Keratinocyte (primary cell): ENCODE results near the gene F13B. TPM values are rescaled to one million over a fixed set of nuclear protein-coding genes. Genes with fewer than 3 reads are reported as not detected.

ENCODE experiments used
- DNase-seq: peaks from one replicate; pipeline ENCODE4 v3.0.0-alpha.2; 2011; ENCODE audit warnings: low read depth, missing footprints, low spot score
- FAIRE-seq: peaks from 2 replicates; lab custom pipeline; 2011; peaks lifted over from hg19 to GRCh38; lab: Jason Lieb, UNC
- H2AFZ ChIP-seq: 2 replicates; pipeline ENCODE4 v1.6.0; 2012; ENCODE audit warnings: low read length, control low read depth, inconsistent platforms; ENCODE audit not compliant: control insufficient read depth
- H3K27ac ChIP-seq: 2 replicates; pipeline ENCODE4 v1.5.1; 2011; ENCODE audit warnings: low read length; ENCODE audit not compliant: control insufficient read depth, insufficient read depth
- H3K27me3 ChIP-seq: 3 replicates; pipeline ENCODE4 v1.6.0; 2011; ENCODE audit warnings: low read length; ENCODE audit not compliant: control insufficient read depth, insufficient read depth; ENCODE audit errors: extremely low read depth
- H3K36me3 ChIP-seq, 2 experiments: 2 replicates in 1 of 2; 3 replicates in 1 of 2; pipeline ENCODE4 v1.5.1; 2011; ENCODE audit warnings: low read length in 2 of 2, mild to moderate bottlenecking in 1 of 2; ENCODE audit not compliant: control insufficient read depth in 2 of 2, insufficient read depth in 2 of 2; ENCODE audit errors: extremely low read depth in 1 of 2
- H3K4me1 ChIP-seq: 3 replicates; pipeline ENCODE4 v1.5.1; 2011; ENCODE audit warnings: low read length; ENCODE audit not compliant: control insufficient read depth, insufficient read depth; ENCODE audit errors: extremely low read depth
- H3K4me2 ChIP-seq: 3 replicates; pipeline ENCODE4 v1.6.0; 2011; ENCODE audit warnings: low read depth, low read length; ENCODE audit not compliant: control insufficient read depth, insufficient read depth; ENCODE audit errors: extremely low read depth
- H3K4me3 ChIP-seq, 3 experiments: fragments of 200-600 bp in 1 of 3; sonication (generic) in 1 of 3; 2 replicates in 2 of 3; 3 replicates in 1 of 3; pipeline ENCODE4 v1.5.1; 2011 to 2016; ENCODE audit warnings: low read length in 3 of 3, mild to moderate bottlenecking in 3 of 3, control low read depth in 2 of 3, inconsistent platforms in 1 of 3, low read depth in 1 of 3, mixed read lengths in 1 of 3, mixed run types in 1 of 3, moderate library complexity in 1 of 3; ENCODE audit not compliant: control insufficient read depth in 2 of 3, insufficient read depth in 2 of 3; ENCODE audit errors: extremely low read depth in 1 of 3
- H3K79me2 ChIP-seq: 2 replicates; pipeline ENCODE4 v1.6.0; 2012; ENCODE audit warnings: low read length; ENCODE audit not compliant: control insufficient read depth, insufficient read depth
- H3K9ac ChIP-seq: 3 replicates; pipeline ENCODE4 v1.6.0; 2011; ENCODE audit warnings: low read length; ENCODE audit not compliant: control insufficient read depth, insufficient read depth; ENCODE audit errors: extremely low read depth
- H3K9me1 ChIP-seq: 3 replicates; pipeline ENCODE4 v1.6.0; 2011; ENCODE audit warnings: low read length; ENCODE audit not compliant: control insufficient read depth, insufficient read depth; ENCODE audit errors: extremely low read depth
- H3K9me3 ChIP-seq: 2 replicates; pipeline ENCODE4 v1.5.1; 2012; ENCODE audit warnings: low read depth, low read length; ENCODE audit not compliant: control insufficient read depth
- H4K20me1 ChIP-seq: 3 replicates; pipeline ENCODE4 v1.6.0; 2011; ENCODE audit warnings: low read length; ENCODE audit not compliant: control insufficient read depth, insufficient read depth; ENCODE audit errors: extremely low read depth
- EZH2 ChIP-seq: IDR thresholded peaks from one replicate; pipeline ENCODE4 v1.6.1; 2012; ENCODE audit warnings: inconsistent platforms, mild to moderate bottlenecking, low read length, moderate library complexity
- dilution Hi-C: fragments of 300-500 bp; cut with MboI; formaldehyde crosslinking; loops from one replicate; pipeline ENCODE4 v1.7.0; 2020; ENCODE audit warnings: low sequenced_read_pairs; ENCODE audit not compliant: extremely low pct_ligation_motif_present
- polyA plus RNA-seq, 5 experiments: library from polyadenylated mRNA; depleted of rRNA in 3 of 5; stranded (reverse) in 3 of 5; stranded (forward) in 1 of 5; unstranded in 1 of 5; fragments of >200 nt; gene quantifications; 1 replicate in 1 of 5; 2 replicates in 3 of 5; 3 replicates in 1 of 5; pipeline versions ENCODE4 v1.2.1 to v1.2.3, GENCODE V29; 2011 to 2012; ENCODE audit warnings: missing spikeins in 2 of 5, low read depth in 1 of 5, low replicate concordance in 1 of 5
- TF ChIP-seq, protein P1 (sequence below), 3 experiments: IDR thresholded peaks in 1 of 3; conservative IDR thresholded peaks in 1 of 3; optimal IDR thresholded peaks in 1 of 3; 2 replicates in 2 of 3; 3 replicates in 1 of 3; pipeline versions ENCODE3 to v1.5.1; 2011; ENCODE audit warnings: low read length in 3 of 3, mild to moderate bottlenecking in 3 of 3, moderate library complexity in 2 of 3, control low read depth in 1 of 3, inconsistent platforms in 1 of 3; ENCODE audit not compliant: insufficient read depth in 2 of 3; ENCODE audit errors: extremely low read depth in 1 of 3

Gene F13B
- polyA plus RNA-seq, 1 donor (not counting 4 experiments of a cell fraction or from before 2014, with no cell fraction given), result not detected

DNA sequence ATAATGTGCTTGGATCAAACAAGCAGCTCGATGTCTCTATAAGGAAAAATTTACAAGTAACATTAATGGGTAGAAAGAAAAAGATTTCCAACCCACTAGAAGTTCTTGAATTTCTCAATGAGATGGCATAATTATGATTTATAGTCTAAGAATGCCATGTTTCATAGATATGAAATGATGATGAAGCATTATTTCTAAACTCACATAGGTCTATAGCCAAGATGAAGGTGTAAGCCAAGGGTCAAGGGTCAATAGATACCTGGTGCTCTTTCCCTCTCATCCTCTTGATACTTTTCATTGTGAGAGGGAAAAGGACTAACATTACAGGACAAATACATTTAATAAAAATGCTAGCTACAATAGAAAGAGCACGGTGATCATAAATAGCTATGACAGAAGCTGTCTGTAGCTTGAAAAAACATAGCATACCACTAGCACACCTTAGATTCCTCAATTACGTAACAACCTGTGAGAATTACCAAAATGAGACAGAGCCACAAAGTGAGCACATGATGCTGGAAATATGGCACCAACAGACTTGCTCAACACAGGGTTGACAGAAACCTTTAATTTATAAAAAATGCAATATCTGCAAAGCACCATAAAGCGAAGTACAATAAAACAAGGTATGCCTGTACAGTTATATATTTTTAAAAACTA is 26.3 kb upstream of the F13B start:
- Histone ChIP-seq H3K9ac (no peak overlapping the region), H3K79me2 (no peaks in the 10 kb centered on the region), H2AFZ (no peak overlapping the region), H4K20me1 (no peaks in the 10 kb centered on the region), H3K4me1 (no peaks in the 10 kb centered on the region), H3K36me3 (peaks cover 0 to 2% of the 10 kb centered on the region in 2 experiments), H3K27me3 (no peaks in the 10 kb centered on the region), H3K9me3 (no peaks in the 10 kb centered on the region), H3K4me3 (no peak overlapping the region), H3K4me2 (no peak overlapping the region), H3K27ac (no peak overlapping the region), H3K9me1 (no peaks in the 10 kb centered on the region)
- dilution Hi-C loops, result no loop called here
- DNase-seq, result no peak
- TF ChIP-seq, protein P1, sequence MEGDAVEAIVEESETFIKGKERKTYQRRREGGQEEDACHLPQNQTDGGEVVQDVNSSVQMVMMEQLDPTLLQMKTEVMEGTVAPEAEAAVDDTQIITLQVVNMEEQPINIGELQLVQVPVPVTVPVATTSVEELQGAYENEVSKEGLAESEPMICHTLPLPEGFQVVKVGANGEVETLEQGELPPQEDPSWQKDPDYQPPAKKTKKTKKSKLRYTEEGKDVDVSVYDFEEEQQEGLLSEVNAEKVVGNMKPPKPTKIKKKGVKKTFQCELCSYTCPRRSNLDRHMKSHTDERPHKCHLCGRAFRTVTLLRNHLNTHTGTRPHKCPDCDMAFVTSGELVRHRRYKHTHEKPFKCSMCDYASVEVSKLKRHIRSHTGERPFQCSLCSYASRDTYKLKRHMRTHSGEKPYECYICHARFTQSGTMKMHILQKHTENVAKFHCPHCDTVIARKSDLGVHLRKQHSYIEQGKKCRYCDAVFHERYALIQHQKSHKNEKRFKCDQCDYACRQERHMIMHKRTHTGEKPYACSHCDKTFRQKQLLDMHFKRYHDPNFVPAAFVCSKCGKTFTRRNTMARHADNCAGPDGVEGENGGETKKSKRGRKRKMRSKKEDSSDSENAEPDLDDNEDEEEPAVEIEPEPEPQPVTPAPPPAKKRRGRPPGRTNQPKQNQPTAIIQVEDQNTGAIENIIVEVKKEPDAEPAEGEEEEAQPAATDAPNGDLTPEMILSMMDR (optimal IDR thresholded peaks at IDR 0.05 in 1 of 3, IDR thresholded peaks at IDR 0.05 in 1 of 3, conservative IDR thresholded peaks at IDR 0.05 in 1 of 3; ENCODE audit: extremely low read depth in 1 of 3, insufficient read depth in 2 of 3, low read length in 3 of 3), result no peak
- TF ChIP-seq EZH2, result no peak
- no peak for FAIRE-seq

DNA sequence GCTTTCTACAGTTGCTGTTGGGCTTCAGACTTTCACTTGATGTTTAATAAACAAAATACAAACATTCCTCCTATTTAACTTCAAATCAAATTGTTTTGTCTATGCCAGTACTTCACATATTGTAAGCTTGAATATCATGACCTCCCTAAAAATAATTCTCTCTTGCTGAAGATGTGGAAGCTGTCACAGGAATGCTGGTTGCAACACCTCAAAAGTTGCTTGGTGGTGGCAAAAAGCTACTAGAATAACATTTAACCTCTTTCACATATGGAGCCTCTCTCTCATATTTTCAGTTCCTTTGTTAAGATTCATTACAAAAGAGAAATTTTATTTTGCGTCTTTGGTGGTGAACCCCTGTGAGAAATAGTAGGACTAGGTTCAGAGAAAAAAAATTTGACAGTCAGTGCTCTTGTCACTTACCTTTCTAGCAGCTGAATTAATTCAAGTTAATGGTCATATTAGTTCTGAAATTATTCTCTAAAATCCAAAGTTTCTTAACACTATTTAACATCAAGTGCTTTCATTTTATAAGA is 25.5 kb upstream of the F13B start:
- Histone ChIP-seq H3K27ac (no peak overlapping the region), H2AFZ (no peak overlapping the region), H3K27me3 (no peaks in the 10 kb centered on the region), H3K79me2 (no peaks in the 10 kb centered on the region), H3K4me1 (no peaks in the 10 kb centered on the region), H4K20me1 (no peaks in the 10 kb centered on the region), H3K9me3 (no peaks in the 10 kb centered on the region), H3K4me2 (no peak overlapping the region), H3K9me1 (no peaks in the 10 kb centered on the region), H3K4me3 (no peak overlapping the region), H3K36me3 (peaks cover 0 to 6% of the 10 kb centered on the region in 2 experiments), H3K9ac (no peak overlapping the region)
- dilution Hi-C loops, result no loop called here
- FAIRE-seq (no peak), DNase-seq (no peak)
- TF ChIP-seq, protein P1 (optimal IDR thresholded peaks at IDR 0.05 in 1 of 3, IDR thresholded peaks at IDR 0.05 in 1 of 3, conservative IDR thresholded peaks at IDR 0.05 in 1 of 3; ENCODE audit: extremely low read depth in 1 of 3, insufficient read depth in 2 of 3, low read length in 3 of 3), result no peak
- TF ChIP-seq EZH2, result no peak
